Kidney capillary endothelial cell (primary cell): ENCODE results near the gene GBF1.
A peak's percentile ranks its signal among the peaks of the same experiment; 100 is the strongest.

Experiments used
- DNase-seq: peaks from one replicate; pipeline ENCODE4 v3.0.0-alpha.2; 2018; ENCODE audit warnings: low spot score

The GBF1 gene

DNA sequence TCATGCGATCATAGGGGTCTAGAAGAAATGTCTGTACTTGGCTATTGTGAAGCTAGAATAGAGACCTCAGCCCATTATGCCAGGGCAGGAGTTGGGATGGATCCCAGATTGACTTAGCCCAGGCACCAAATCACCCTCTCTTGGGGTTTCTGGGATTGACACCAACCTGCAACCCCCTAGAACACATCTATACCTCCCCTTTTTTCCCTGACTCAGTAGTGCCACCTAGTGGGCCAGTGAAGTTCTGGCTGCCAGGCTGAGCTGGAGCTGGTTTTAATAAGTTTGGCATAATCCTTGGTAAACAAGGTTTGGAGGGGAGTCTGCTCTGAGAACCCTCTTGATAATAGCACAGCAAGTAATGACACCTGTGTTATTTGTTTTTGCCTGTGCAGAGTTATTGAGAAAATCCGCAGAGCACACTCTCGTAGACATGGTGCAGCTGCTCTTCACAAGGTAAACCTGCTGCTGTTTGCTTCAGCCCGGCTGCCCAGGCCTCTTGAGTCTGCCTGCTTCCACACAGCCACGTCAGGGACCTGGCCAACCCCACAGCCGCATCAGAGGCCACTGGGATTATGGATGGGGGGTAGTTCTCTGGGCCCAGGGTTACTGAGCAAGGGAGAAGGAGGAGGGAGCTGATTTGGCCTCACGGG, 106.9 kb downstream of the GBF1 start:
- peak; percentile 48 for DNase-seq

DNA sequence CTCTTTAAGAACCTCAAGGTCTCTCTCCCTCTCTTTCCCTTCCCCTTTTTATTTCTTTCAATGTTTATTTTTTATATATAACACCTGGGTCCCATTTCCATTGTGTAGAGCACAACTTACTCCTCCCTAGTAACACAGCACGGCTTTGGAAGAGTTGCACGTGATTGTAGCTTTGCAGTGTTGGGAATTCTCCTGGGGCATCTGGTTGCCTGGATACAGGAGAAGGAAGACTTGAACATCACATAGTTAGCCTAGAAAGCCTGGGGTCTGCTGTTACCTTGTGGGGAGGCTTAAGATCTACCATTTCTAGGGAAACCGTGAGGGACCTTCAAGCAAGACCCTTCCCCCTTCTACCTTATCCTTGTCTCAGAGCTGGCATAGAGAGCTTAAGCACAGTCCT, 109.1 kb downstream of the GBF1 start:
- DNase-seq = no peak

DNA sequence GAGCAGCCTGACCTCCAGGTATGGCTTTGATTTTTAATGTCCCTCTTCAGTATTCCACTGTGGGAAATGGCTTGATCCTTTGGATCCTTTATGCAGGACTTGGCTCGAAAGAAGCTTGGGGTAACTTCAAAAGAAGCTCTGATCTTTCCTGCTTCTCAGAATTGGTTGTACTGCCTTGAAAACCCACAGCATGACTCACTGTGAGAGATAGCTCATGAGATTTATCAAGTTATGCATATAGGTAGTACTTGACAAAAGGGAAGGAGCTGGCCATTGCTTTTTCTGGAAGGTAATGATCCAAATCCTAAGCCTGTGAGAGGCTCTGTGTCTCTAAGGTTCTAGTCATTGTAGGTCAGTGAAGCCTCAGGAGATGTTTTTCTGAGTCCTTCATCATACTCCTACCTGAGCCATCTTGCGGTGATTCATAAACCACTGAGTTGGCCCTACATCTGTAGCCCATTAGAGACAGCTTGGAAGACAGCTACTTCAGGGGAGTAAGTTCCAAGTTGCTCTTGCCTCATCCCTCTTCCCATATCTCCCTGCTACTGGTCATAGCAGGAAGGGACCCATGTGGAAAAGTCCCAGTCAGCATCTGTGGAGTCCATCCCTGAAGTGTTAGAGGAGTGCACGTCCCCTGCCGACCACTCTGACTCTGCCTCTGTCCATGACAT, 113.5 kb downstream of the GBF1 start:
- no peak for DNase-seq

DNA sequence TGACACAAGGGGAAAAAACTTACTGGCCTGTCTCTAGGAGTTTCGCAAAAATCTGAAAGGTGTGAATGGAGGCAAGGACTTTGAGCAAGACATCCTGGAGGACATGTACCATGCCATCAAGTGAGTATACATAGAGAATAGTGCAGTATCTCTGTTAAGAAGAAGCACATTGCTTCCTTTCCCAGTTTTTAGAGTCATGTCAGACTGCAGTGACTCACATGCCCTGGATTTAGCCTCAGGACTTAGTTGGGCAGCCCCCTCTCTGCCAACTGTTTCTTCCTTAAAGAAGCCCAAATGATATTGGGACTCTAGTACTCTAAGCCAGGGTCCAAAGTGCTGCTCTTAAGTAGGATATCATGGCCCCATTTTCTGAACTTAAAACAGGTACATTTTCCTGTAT, 122.1 kb downstream of the GBF1 start:
- DNase-seq = no peak

DNA sequence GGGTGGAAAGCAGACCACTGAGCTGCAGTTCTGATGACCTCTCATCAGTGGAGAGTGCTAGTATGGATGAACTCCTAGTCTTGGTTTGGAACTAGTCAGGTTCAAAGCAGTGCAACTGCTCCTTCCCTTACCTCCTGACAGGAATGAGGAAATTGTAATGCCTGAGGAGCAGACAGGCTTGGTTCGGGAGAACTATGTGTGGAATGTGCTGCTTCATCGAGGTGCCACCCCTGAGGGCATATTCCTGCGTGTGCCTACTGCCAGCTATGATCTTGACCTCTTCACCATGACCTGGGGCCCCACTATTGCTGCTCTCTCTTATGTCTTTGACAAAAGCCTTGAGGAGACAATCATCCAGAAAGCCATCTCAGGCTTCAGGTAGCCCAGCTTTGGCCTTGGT, 122.7 kb downstream of the GBF1 start:
- DNase-seq = no peak

DNA sequence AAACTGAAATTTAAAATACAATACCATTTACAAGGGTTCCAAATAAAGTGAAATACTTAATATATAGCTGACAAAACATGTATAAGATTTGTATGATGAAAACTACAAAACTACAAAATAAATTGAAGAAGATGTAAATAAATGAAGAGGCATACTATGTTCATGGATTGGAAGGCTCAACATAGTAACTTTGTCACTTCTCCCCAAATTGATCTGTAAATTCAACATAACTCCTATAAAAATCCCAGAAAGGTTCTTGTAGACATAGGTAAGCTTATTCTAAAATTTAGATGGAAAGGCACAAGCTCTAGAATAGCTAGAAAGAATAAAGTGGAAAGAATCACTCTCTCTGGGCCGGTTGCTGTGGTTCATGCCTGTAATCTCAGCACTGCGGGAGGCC, 126.0 kb downstream of the GBF1 start:
- no peak for DNase-seq

DNA sequence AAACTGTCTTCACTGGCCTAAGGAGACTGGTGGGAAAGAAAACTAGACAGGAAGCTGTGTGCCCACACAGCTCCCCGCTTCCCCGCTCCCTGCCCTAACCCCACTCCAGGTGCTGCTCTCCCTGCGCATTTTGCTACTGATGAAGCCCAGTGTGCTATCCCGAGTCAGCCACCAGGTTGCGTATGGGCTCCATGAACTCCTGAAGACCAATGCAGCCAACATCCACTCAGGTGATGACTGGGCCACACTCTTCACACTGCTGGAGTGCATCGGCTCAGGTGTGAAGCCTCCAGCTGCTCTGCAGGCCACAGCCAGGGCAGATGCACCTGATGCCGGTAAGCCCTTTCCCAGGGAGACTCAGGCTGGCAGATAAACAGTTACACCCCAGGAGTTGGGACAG, 129.9 kb downstream of the GBF1 start:
- no peak for DNase-seq

DNA sequence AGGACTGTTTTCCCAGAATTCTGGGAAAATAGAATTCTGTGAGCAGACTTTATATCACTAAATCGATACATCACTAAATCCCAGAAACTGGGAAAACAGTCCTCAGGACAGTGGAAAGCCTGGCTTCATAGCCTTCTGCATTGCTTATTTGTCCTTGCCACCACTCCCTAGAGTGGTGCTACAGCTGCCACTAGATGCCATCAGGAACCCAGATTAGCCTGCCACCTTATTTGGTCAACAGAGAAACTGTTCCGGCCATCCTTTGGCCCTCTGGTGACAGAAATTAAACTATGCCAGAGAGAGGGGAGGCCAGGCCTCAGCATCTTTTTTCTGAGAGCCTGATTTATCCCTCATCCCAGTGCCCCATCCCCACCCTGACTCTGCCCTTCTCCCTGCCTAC, 130.5 kb downstream of the GBF1 start:
- no peak for DNase-seq

DNA sequence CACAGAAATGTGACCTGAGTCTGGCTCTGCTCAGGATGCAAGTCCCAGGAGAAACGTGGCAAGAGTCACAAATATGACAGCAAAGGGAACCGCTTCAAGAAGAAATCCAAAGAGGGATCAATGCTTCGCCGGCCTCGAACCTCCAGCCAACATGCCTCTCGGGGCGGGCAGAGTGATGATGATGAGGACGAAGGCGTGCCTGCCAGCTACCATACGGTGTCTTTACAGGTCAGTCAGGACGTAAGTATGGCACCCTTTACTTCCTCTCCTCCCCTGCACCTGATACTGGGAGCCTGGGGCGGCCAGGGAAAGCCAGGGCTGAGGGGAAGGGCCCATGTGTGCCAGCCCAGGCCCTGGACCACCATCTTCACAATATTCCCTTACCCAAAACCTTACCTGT, 131.6 kb downstream of the GBF1 start:
- DNase-seq = no peak

DNA sequence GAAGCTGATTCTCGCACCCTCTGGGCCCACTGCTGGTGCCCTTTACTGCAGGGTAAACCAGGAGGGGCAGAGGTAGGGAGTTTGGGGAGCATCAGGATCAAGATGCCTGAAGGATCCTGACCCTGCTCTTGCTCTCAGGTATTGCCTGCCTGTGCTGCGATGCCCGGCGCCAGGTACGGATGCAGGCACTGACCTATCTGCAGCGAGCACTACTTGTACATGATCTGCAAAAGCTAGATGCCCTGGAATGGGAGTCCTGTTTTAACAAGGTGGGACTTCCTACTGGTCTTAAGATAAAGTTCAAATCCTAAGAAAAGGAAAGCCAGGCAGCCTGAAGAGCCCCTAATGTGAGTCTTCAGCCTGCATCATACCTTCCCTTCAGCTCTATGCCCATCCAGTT, 134.1 kb downstream of the GBF1 start:
- DNase-seq = no peak

DNA sequence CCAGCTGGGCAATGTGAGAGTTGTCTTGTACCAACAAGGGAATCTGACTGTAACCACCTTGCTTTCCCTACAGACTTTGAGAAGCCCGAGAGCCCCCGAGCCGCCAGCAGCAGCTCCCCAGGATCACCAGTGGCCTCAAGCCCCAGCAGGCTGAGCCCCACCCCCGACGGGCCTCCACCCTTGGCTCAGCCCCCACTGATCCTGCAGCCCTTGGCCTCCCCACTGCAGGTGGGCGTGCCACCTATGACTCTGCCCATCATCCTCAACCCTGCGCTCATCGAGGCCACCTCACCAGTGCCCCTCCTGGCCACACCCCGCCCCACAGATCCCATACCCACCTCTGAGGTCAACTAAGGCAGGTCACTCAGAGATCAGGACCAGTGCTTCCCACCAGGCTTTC, 136.7 kb downstream of the GBF1 start:
- DNase-seq = no peak

DNA sequence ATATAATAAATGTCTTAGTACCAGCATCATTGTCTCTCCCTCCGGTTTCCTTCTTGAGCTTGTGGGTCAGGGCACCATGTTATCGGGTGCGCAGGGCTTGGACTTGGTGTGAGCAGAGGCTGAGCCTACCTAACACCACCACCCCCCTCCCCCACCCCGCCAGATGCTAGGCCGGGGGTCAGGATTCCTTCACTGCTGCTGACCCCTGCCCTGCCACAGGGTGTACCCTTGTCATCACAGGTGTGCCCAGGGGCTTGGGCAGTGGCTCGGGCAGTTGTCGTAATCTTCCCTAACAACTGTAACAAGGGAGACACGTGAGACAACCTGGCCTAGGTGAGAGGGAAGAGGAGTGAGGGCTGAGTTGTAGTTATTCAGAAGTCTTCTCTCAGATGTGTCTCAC, 137.5 kb downstream of the GBF1 start:
- DNase-seq = no peak

DNA sequence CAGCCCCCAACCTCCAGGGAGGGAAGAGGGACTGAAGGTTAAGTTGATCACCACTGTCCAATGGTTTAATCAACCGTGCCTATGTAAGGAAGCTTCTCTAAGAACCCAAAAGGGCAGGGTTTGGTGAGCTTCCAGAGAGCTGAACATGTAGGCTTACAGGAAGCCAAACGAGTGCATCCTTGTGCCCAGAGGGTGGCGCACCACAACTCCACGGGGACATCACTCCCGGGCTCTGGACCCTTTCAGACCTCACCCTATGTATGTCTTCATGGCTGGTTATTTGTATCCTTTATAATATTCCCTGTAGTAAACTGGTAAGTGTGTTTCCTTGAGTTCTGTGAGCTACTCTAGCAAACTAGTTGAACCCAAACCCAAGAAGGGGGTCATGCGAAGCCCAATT, 138.7 kb downstream of the GBF1 start:
- no peak for DNase-seq

DNA sequence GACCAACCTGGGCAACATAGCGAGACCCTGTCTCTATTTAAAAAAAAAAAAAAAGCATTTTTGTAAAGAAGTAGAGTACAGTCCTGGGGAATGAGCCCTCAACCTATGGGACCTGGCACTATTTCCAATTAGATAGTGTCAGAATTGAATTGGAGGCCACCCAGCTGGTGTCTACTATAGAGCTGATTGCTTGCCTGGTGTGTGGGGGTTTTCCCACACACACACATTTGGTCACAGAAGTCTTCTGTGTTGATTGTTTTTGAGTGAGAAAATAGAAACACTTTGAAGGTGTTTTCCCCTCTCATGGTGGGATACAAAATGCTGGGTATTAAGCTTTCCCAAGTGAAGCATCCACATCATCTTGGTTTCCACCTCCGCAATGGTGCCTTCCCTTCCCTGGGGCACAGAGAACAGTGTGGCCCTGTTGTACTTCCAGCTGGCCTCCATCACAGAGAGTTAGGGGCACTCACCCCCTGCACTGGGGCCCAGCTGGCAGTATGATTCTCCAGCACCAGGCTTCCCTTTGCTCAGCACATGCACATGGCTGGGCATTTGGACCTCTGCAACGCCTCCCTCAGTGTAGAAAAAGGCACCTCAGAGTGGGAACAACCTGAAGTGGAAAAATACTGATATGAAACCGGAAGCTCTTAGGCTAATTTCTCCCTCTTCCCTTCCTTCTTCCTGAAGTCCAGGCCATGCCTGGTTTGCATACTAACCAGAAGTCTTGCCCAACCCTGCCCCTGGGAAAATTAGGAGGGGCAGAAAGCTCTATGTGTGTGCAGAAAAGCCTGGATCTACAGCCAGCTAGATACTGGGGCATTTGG, 139.5 kb downstream of the GBF1 start:
- DNase-seq = no peak

DNA sequence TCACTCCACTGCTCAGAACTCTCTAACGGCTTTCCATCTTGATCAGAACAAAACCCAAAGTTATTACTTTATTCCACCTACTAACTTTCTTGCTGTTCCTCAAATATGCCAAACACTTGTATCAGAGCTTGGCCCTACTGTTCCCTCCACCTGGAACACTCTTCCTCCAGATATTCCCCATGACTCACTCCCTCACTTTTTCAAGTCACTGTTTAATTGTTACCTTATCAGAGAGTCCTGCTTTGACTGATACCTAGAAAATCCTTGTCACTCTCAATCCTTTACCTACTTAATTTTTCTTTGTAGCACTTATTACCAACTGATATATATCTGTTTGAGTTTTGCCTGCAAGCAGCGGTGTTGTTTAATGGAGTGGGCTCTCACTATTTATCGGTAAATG, 144.6 kb downstream of the GBF1 start:
- no peak for DNase-seq

DNA sequence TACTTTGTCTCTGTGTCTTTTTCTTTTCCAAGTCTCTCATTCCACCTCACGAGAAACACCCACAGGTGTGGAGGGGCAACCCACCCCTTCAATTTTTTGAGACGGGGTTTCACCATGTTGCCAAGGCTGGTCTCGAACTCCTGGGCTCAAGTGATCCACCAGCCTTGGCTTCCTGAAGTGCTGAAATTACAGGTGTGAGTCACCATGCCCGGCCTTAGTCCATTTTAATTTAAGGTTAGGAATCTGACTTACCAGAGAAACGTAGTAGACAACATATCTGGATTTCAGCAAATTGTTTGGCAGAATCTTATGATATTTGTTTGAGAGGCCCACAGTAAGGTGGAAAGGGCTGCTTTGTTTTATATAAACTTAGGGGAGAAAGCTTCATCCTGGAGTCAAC, 147.0 kb downstream of the GBF1 start:
- DNase-seq = no peak

DNA sequence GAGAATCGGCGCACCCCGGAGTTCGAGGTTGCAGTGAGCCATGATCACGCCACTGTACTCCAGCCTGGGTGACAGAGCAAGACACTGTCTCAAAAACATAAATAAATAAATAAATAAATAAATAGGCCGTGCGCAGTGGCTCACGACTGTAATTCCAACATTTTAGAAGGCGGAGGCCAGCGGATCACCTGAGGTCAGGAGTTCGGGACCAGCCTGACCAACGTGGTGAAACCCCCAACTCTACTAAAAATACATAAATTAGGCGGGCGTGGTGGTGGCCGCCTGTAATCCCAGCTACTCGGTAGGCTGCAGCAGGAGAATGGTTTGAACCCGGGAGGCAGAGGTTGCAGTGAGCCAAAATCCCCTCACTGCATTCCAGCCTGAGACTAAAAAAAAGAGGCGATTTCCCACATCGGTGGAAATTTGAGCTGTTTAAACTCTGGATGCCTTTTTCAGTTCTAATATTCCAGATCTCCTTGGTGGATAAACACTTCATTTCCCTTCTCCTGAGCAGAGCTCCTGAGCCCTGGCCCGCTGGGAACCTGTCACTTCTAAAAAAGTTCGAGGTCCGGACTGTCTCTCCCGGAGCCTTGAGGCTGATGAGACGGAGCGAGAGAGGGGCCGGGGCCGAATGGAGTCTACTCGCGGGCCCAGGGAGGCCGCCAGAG, 148.2 kb downstream of the GBF1 start:
- DNase-seq = no peak

DNA sequence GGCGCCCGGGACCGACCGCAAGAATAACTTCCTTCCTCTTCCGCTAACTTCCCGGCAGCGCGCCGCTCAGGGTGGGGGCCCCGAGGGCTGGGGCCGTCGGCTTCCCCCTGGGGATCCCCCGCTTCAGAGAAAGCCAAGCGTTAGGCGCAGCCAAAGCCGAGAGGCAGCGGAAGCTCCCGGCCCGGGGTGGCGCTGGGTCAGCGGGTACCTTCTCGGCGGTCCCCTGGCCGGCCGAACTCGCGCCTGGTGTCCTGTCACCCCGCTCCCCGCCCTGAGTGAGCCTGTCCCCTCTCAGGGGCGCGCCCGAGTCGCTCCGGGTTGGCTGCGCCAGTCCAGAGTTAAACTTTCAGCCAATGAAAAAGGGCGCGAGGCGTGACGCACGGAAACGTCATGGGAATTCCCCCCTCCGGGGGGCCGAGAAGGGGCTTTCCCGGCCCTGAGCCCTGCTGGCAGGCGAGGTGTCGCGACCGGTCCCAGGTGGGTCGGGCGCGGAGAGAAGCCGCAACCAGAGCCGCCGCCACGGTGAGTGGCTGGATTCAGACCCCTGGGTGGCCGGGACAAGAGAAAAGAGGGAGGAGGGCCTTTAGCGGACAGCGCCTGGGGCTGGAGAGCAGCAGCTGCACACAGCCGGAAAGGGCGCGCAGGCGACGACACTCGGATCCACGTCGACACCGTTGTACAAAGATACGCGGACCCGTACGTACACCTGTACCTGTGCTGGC, 148.9 kb downstream of the GBF1 start:
- peak; percentile 81 for DNase-seq

DNA sequence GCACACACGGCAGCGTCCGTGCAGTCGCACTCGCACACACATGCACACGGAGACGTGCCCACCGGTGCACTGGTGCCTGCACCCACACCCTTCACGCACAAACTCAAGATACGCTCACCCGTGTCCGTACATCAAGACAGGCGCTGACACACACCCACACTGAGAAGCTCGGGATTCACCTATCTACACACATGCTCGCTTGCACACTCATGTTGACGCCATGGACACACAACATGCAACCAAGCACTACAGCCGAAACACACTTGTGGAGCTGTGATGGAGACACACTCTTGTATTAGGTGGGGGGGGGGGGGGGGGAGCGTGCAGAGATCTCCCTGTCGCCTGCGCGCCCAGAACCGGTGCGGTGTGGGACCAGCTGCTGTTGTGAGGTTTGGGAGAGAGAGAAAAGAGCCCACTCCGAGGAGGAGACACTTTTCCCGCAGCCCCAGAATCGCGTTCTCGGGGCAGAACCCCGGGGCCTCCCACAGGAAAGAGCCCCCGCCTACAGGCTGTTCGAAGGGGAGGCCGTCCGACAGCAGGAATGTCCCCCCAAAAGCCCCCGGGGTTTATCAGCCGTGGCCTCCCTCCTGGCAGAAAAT, 149.6 kb downstream of the GBF1 start:
- DNase-seq = no peak

DNA sequence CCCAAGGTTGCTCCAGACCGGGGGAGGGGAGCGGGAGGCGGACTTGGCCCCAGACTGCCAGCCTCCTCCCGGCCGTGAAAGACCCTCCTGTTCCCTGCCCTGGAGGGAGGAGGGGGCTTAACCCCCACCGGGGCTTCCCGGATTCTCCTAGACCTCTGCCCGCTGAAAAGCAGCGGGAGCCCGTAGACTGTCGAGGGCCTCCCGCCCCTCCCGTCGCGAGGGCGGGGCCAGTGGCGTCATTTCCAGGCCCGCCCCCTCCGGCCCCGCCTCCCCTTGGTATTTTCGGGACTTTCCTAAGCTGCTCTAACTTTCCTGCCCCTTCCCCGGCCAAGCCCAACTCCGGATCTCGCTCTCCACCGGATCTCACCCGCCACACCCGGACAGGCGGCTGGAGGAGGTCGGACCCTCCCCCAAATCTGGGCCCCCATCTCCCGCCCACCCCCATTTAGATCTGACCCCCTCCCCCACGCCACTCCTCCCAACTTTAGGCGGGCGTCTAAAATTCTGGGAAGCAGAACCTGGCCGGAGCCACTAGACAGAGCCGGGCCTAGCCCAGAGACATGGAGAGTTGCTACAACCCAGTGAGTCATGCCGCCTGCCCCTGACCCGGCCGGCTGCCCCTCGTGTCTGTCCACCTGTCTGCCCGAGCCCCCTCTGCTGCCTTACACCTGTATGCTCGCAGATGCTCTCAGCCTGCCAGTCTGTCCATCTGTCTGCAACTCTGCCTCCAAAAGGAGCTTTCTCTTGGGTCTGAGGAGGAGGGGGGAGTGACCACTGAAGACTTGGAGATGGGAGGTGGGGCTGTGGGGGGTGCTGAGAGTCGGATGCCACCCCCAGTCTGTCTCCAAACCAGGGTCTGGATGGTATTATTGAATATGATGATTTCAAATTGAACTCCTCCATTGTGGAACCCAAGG, 150.3 kb downstream of the GBF1 start, which contains the start of gene NFKB2:
Gene NFKB2, plus strand, starts transcription at position 306 of the 917 bp plus-strand sequence. Its CDS starts 255 bp downstream, at position 561.
- DNase-seq = peak; percentile 59

DNA sequence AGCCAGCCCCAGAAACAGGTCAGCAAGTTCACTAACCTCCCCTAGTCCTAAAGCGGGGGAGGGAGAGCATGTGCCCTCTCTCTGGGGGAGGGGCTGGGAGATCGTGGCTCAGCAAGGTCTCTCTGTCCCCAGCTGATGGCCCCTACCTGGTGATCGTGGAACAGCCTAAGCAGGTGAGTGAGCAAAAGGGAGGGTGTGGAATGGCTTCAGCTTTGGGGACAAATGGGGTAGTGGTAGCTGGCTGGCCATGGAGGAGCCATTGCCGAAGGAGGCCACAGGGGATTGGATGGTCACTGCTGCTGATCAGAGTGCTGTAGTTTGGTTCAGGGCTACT, 151.0 kb downstream of the GBF1 start:
- no peak for DNase-seq
